ENCODE results near the gene VASH2. TPM values are rescaled to one million over a fixed set of nuclear protein-coding genes. Genes with fewer than 3 reads are reported as not detected.

The VASH2 gene
- polyA plus RNA-seq, 1 donor from 2014 or later, result 65.2 TPM

- H3K9ac ChIP-seq (ENCODE audit: low read length), result no peak overlapping the region
- H3F3A ChIP-seq (ENCODE audit: insufficient read depth, low read length, poor library complexity, severe bottlenecking), result no peaks in the 10 kb centered on the region
- no peak overlapping the region for H2AFZ ChIP-seq (ENCODE audit: low read depth, low read length)
- no peaks in the 10 kb centered on the region for H3K9me3 ChIP-seq (ENCODE audit: low read length)
- H3K79me2 ChIP-seq (replicated peaks; ENCODE audit: insufficient read depth, low read length), result no peaks in the 10 kb centered on the region
- no peaks in the 10 kb centered on the region for H4K20me1 ChIP-seq (ENCODE audit: insufficient read depth)
- no peaks in the 10 kb centered on the region for H3K27me3 ChIP-seq (ENCODE audit: insufficient read depth, low read depth, low read length)
- no peak overlapping the region for H3K27ac ChIP-seq (ENCODE audit: low read length)
- no peaks in the 10 kb centered on the region for H3K9me2 ChIP-seq (ENCODE audit: insufficient read depth, low read length)
- H3K4me2 ChIP-seq (ENCODE audit: low read length), result no peak overlapping the region
- TF ChIP-seq TAF1 (IDR thresholded peaks at IDR 0.05; ENCODE audit: low read depth) (no peak), REST (IDR thresholded peaks at IDR 0.05; ENCODE audit: borderline replicate concordance) (no peak), SMC3 (conservative IDR thresholded peaks at IDR 0.05; ENCODE audit: poor library complexity) (no peak), EP300 (conservative IDR thresholded peaks at IDR 0.05; ENCODE audit: poor library complexity, severe bottlenecking) (no peak), RAD21 (conservative IDR thresholded peaks at IDR 0.05) (no peak), CTCF (IDR thresholded peaks at IDR 0.05; ENCODE audit: poor library complexity, severe bottlenecking) (no peak), POLR2AphosphoS5 (IDR thresholded peaks at IDR 0.05) (no peak), EZH2 (IDR thresholded peaks at IDR 0.05; ENCODE audit: borderline replicate concordance, insufficient read depth, low read length, poor library complexity, severe bottlenecking) (no peak), MXI1 (conservative IDR thresholded peaks at IDR 0.05; ENCODE audit: poor library complexity, severe bottlenecking) (no peak)
- H3K36me3 ChIP-seq (ENCODE audit: insufficient read depth, low read length), result no peaks in the 10 kb centered on the region
- H3K4me3 ChIP-seq (ENCODE audit: low read length), result no peak overlapping the region
Measured at GRCh38 chr1:212933815-212934471, 16.4 kb upstream of the VASH2 start.

GRCh38 chr1:212935387-212935981 is 14.9 kb upstream of the VASH2 start:
- Histone ChIP-seq H3K9ac (ENCODE audit: low read length) (no peak overlapping the region), H3K27ac (ENCODE audit: low read length) (no peak overlapping the region), H3F3A (ENCODE audit: insufficient read depth, low read length, poor library complexity, severe bottlenecking) (no peaks in the 10 kb centered on the region), H3K9me2 (ENCODE audit: insufficient read depth, low read length) (no peaks in the 10 kb centered on the region), H3K79me2 (replicated peaks; ENCODE audit: insufficient read depth, low read length) (no peaks in the 10 kb centered on the region), H4K20me1 (ENCODE audit: insufficient read depth) (no peaks in the 10 kb centered on the region), H3K9me3 (ENCODE audit: low read length) (peaks cover 6% of the 10 kb centered on the region), H3K27me3 (ENCODE audit: insufficient read depth, low read depth, low read length) (no peaks in the 10 kb centered on the region), H3K4me3 (ENCODE audit: low read length) (no peak overlapping the region), H3K36me3 (ENCODE audit: insufficient read depth, low read length) (no peaks in the 10 kb centered on the region), H2AFZ (ENCODE audit: low read depth, low read length) (no peak overlapping the region), H3K4me2 (ENCODE audit: low read length) (no peak overlapping the region)
- no peak for TF ChIP-seq REST (IDR thresholded peaks at IDR 0.05; ENCODE audit: borderline replicate concordance)
- TF ChIP-seq POLR2AphosphoS5 (IDR thresholded peaks at IDR 0.05), result no peak
- TF ChIP-seq EZH2 (IDR thresholded peaks at IDR 0.05; ENCODE audit: borderline replicate concordance, insufficient read depth, low read length, poor library complexity, severe bottlenecking), result no peak
- no peak for TF ChIP-seq SMC3 (conservative IDR thresholded peaks at IDR 0.05; ENCODE audit: poor library complexity)
